ENCODE results near the gene RGS19. TPM values are rescaled to one million over a fixed set of nuclear protein-coding genes. Genes with fewer than 3 reads are reported as not detected.
A peak's percentile ranks its signal among the peaks of the same experiment; 100 is the strongest.

RGS19 gene
- total and polyA plus RNA-seq, 8 donors: 3.2 to 11.9 (median 5.7) TPM

GRCh38 chr20:64070244-64070993, 8.9 kb downstream of the RGS19 start:
- intact Hi-C loops (cut with DNase I): no loop called here
- Histone ChIP-seq H3K4me3 (no peak overlapping the region), H3K4me1 (no peaks in the 10 kb centered on the region), H3K27ac (no peak overlapping the region), H3K36me3 (no peaks in the 10 kb centered on the region), H3K9me3 (no peaks in the 10 kb centered on the region), H3K27me3 (no peaks in the 10 kb centered on the region)
- no peak for DNase-seq
- WGBS, 2 donors: 90 to 92% methylated on average over 31 of the region's 31 CpGs
- FAIRE-seq: no peak
- TF ChIP-seq CTCF (IDR thresholded peaks at IDR 0.05): no peak
- ATAC-seq: no peak

DNA sequence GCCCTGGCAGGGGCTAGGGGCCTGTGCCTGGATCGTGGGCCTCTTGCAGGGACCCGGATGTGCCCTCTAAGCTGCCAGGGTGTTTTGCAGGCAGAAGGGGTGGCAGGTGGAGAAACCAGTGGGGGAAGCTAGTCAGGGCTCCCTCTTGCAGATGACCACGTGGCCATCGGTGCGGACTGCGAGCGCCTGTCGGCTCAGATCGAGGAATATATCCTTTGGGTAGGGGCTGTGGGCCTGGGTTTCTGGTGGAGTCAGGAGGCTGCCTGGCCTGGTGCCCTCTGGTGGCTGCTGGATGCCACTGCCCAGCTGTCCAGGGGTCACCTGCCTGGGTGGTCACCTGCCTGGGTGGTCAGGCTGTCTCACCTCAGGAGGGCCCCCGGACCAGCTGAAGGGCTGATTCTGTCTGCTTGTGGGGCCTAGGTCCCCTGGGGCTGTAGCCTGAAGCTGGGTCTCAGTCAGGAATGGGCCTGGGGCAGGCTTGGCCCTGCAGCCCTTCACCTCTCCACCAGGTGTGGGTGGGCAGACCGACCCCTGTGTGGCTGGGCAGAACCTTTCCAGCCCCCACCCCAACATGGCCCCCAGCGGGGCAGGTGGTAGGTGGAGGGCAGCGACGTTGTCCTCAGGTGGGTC, 9.6 kb downstream of the RGS19 start:
- Histone ChIP-seq H3K9me3 (no peaks in the 10 kb centered on the region), H3K27ac (no peak overlapping the region), H3K4me3 (no peak overlapping the region), H3K36me3 (no peaks in the 10 kb centered on the region), H3K4me1 (no peaks in the 10 kb centered on the region), H3K27me3 (no peaks in the 10 kb centered on the region)
- DNase-seq: no peak
- FAIRE-seq: no peak
- WGBS, 2 donors: 64 to 66% methylated on average over 14 of the region's 14 CpGs
- intact Hi-C loops (cut with DNase I): no loop called here
- peak in 3 of 4 donors; percentile 45 to 59 (median 55) for ATAC-seq
- peak; percentile 43 to 68 (median 59) for TF ChIP-seq CTCF (IDR thresholded peaks at IDR 0.05)

- Histone ChIP-seq H3K27ac (no peak overlapping the region), H3K9me3 (no peaks in the 10 kb centered on the region), H3K27me3 (no peaks in the 10 kb centered on the region), H3K4me1 (peaks cover 0 to under 1% (median 0%) of the 10 kb centered on the region in 3 donors), H3K36me3 (no peaks in the 10 kb centered on the region), H3K4me3 (no peak overlapping the region)
- DNase-seq (no peak), FAIRE-seq (no peak), ATAC-seq (no peak)
- intact Hi-C loops (cut with DNase I): no loop called here
- no peak for TF ChIP-seq CTCF (IDR thresholded peaks at IDR 0.05)
- 81 to 85% methylated on average over 20 of the region's 20 CpGs for WGBS, 2 donors
Measured at GRCh38 chr20:64069209-64069613, 10.1 kb downstream of the RGS19 start.

DNA sequence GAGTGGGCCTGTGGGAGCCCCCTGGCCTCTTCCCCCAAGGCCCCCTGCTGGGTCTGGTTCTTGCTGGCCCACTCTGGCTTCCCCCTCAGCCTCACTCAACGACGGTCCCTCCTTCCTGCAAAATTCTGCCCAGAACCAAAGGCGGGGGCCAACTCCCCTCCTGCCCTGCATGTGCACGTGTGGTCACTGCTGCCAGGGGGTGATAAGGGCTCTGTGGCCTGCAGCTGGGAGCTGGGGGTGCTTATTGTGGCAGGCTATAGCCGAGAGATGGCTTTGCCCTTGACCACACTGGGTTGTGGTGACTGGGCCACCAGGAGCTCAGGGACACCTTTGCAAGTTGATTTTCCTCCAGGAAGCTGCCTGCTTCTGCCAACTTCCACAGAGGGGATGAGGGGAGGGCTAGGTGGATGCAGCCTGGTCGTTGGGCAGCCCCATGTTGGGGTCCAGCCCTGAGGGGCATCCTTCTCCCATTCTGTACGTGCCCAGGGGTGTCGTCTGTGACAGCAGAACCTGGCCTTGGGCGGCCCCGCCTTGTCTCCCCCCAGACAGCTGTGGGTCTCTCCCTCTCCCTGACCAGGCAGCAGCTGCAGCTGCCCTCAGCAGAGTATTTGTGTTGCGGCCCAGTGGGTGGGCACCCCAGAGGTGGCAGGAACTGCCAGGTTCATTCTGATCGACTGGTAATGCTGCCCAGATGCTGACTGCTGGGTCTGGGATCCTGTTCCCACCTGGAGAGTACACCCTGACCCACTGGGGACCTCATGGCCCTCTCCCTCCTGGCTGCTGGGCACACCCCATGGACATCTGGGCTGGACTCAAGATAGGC, 10.7 kb downstream of the RGS19 start:
- FAIRE-seq: no peak
- Histone ChIP-seq H3K9me3 (no peaks in the 10 kb centered on the region), H3K36me3 (no peaks in the 10 kb centered on the region), H3K27ac (no peak overlapping the region), H3K4me1 (peaks cover 0 to 5% (median 0%) of the 10 kb centered on the region in 3 donors), H3K4me3 (no peak overlapping the region), H3K27me3 (no peaks in the 10 kb centered on the region)
- WGBS, 2 donors: 71 to 80% methylated on average over 12 of the region's 12 CpGs
- ATAC-seq: no peak
- TF ChIP-seq CTCF (IDR thresholded peaks at IDR 0.05): no peak
- intact Hi-C loops (cut with DNase I): no loop called here
- no peak for DNase-seq
